HAP-1 (cell line): ENCODE results near the gene POLR3E.
A peak's percentile ranks its signal among the peaks of the same experiment; 100 is the strongest.

Experiments used
- DNase-seq, 2 experiments: peaks; one replicate each; pipeline ENCODE4 v3.0.0-alpha.2; 2016 to 2020; ENCODE audit warnings: low spot score in 2 of 2
- H3K27me3 ChIP-seq: fragments of 250-450 bp; sonication (Bioruptor Pico); 2 replicates; pipeline ENCODE4 v1.5.1; 2020; ENCODE audit warnings: low read depth, mild to moderate bottlenecking, moderate library complexity
- H3K36me3 ChIP-seq: fragments of 250-450 bp; sonication (Bioruptor Pico); replicated peaks from 2 replicates; pipeline ENCODE4 v1.5.1; 2020; ENCODE audit warnings: mild to moderate bottlenecking
- H3K4me1 ChIP-seq: fragments of 250-450 bp; sonication (Bioruptor Pico); 2 replicates; pipeline ENCODE4 v1.5.1; 2020; ENCODE audit warnings: mild to moderate bottlenecking
- H3K4me3 ChIP-seq: fragments of 250-450 bp; sonication (Bioruptor Pico); 2 replicates; pipeline ENCODE4 v1.5.1; 2020; ENCODE audit warnings: mild to moderate bottlenecking, moderate library complexity
- H3K9me3 ChIP-seq: fragments of 250-450 bp; sonication (Bioruptor Pico); 2 replicates; pipeline ENCODE4 v1.5.1; 2020; ENCODE audit warnings: mild to moderate bottlenecking, moderate library complexity
- in situ Hi-C: fragments of 300-500 bp; cut with MboI; formaldehyde crosslinking; loops from 3 replicates; pipeline ENCODE4 v1.14.3; 2020; ENCODE audit warnings: low sequenced_read_pairs, inconsistent platforms, mixed read lengths

POLR3E gene

GRCh38 chr16:22314661-22315626, 17.7 kb downstream of the POLR3E start:
- Histone ChIP-seq H3K4me1 (no peaks in the 10 kb centered on the region), H3K9me3 (no peaks in the 10 kb centered on the region), H3K4me3 (no peak overlapping the region), H3K36me3 (peaks cover 71% of the 10 kb centered on the region), H3K27me3 (no peaks in the 10 kb centered on the region)
- DNase-seq: peak in 1 of 2 experiments; percentile 6
- in situ Hi-C loops: loop anchor here (25.0 kb wide), 1 partner anchor 97 kb away; no protein-coding TSS in a partner anchor

GRCh38 chr16:22315979-22316378, 18.8 kb downstream of the POLR3E start:
- peaks cover 71% of the 10 kb centered on the region for H3K36me3 ChIP-seq
- no peaks in the 10 kb centered on the region for H3K9me3 ChIP-seq
- H3K4me3 ChIP-seq: no peak overlapping the region
- peak in 1 of 2 experiments; percentile 0 for DNase-seq
- H3K27me3 ChIP-seq: no peaks in the 10 kb centered on the region
- in situ Hi-C loops: loop anchor here (25.0 kb wide), 1 partner anchor 96 kb away; no protein-coding TSS in a partner anchor
- no peaks in the 10 kb centered on the region for H3K4me1 ChIP-seq

GRCh38 chr16:22316411-22316811, 19.2 kb downstream of the POLR3E start:
- Histone ChIP-seq H3K9me3 (no peaks in the 10 kb centered on the region), H3K4me1 (no peaks in the 10 kb centered on the region), H3K27me3 (no peaks in the 10 kb centered on the region), H3K4me3 (no peak overlapping the region), H3K36me3 (peaks cover 75% of the 10 kb centered on the region)
- peak in 1 of 2 experiments; percentile 7 for DNase-seq
- in situ Hi-C loops: loop anchor here (25.0 kb wide), 1 partner anchor 96 kb away; no protein-coding TSS in a partner anchor

- H3K36me3 ChIP-seq: peaks cover 75% of the 10 kb centered on the region
- no peaks in the 10 kb centered on the region for H3K9me3 ChIP-seq
- no peak overlapping the region for H3K4me3 ChIP-seq
- no peaks in the 10 kb centered on the region for H3K4me1 ChIP-seq
- in situ Hi-C loops: loop anchor here (25.0 kb wide), 1 partner anchor 95 kb away; no protein-coding TSS in a partner anchor
- no peaks in the 10 kb centered on the region for H3K27me3 ChIP-seq
- peak in 1 of 2 experiments; percentile 6 for DNase-seq
Measured at GRCh38 chr16:22317001-22317530, 19.9 kb downstream of the POLR3E start.

GRCh38 chr16:22317625-22318024, 20.4 kb downstream of the POLR3E start:
- H3K4me1 ChIP-seq: no peaks in the 10 kb centered on the region
- in situ Hi-C loops: loop anchor here (25.0 kb wide), 1 partner anchor 95 kb away; no protein-coding TSS in a partner anchor
- H3K27me3 ChIP-seq: no peaks in the 10 kb centered on the region
- H3K9me3 ChIP-seq: no peaks in the 10 kb centered on the region
- no peak overlapping the region for H3K4me3 ChIP-seq
- peaks cover 74% of the 10 kb centered on the region for H3K36me3 ChIP-seq
- no peak for DNase-seq

GRCh38 chr16:22318690-22319358, 21.6 kb downstream of the POLR3E start:
- H3K4me3 ChIP-seq: no peak overlapping the region
- H3K4me1 ChIP-seq: no peaks in the 10 kb centered on the region
- in situ Hi-C loops: loop anchor here (25.0 kb wide), 1 partner anchor 93 kb away; no protein-coding TSS in a partner anchor
- H3K36me3 ChIP-seq: peaks cover 71% of the 10 kb centered on the region
- DNase-seq: peak in 1 of 2 experiments; percentile 72
- no peaks in the 10 kb centered on the region for H3K27me3 ChIP-seq
- H3K9me3 ChIP-seq: no peaks in the 10 kb centered on the region

- peak in 1 of 2 experiments; percentile 1 for DNase-seq
- H3K4me3 ChIP-seq: no peak overlapping the region
- no peaks in the 10 kb centered on the region for H3K27me3 ChIP-seq
- no peaks in the 10 kb centered on the region for H3K9me3 ChIP-seq
- in situ Hi-C loops: loop anchor here (10.0 to 25.0 kb wide), 2 partner anchors 92 to 756 kb away; no protein-coding TSS in a partner anchor
- peaks cover 77% of the 10 kb centered on the region for H3K36me3 ChIP-seq
- no peaks in the 10 kb centered on the region for H3K4me1 ChIP-seq
Measured at GRCh38 chr16:22320572-22321339, 23.5 kb downstream of the POLR3E start.

- Histone ChIP-seq H3K4me3 (no peak overlapping the region), H3K36me3 (peaks cover 72% of the 10 kb centered on the region), H3K27me3 (no peaks in the 10 kb centered on the region), H3K9me3 (no peaks in the 10 kb centered on the region), H3K4me1 (no peaks in the 10 kb centered on the region)
- in situ Hi-C loops: loop anchor here (10.0 to 25.0 kb wide), 2 partner anchors 91 to 757 kb away; no protein-coding TSS in a partner anchor
- DNase-seq: peak; percentile 79
Measured at GRCh38 chr16:22321340-22322001, 24.3 kb downstream of the POLR3E start.

DNA sequence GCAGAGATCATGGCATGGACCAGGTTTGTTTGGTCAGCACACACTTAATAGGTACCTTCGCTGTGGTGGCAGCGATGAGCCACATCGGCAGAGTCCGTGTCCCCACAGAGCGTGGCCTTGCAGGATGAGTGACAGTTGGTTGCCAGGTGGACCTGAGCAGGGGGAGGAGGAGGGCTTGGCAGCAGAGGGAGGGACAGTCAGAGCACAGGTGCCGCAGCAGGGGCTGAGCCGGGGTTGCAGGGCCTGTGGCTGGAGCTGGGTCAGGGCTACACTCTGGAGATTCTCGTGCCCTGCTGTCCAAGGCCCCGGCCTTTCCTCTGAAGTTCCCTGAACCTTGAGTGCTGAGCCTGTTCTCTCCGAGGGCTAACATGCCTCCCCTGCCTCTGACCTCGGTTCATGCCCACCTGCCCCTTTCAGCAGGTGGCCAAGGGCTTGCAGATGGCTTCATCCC, 24.8 kb downstream of the POLR3E start:
- Histone ChIP-seq H3K4me1 (no peaks in the 10 kb centered on the region), H3K9me3 (no peaks in the 10 kb centered on the region), H3K27me3 (no peaks in the 10 kb centered on the region), H3K36me3 (peaks cover 73% of the 10 kb centered on the region), H3K4me3 (no peak overlapping the region)
- in situ Hi-C loops: loop anchor here (10.0 to 25.0 kb wide), 2 partner anchors 90 to 757 kb away; no protein-coding TSS in a partner anchor
- DNase-seq: no peak

DNA sequence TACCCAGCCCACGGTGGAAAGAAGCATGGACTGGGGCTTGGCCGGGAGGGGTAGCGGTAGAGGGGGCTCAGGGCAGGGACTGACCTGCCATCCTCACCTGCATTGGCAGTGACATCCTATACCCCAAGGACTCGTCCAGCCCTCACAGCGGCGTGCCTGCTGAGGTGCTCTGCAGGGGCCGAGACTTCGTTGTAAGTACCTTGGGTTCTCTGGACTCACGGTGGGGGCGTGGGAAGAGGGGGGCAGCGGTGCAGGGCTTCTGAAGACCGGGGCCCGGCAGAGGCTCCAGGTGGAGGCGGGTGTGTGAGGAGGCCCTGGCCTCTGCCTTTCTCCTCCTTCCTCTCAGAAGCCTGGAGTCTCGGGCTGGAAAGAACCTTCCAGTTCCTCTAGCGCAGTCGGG, 25.5 kb downstream of the POLR3E start:
- in situ Hi-C loops: loop anchor here (10.0 to 25.0 kb wide), 2 partner anchors 90 to 758 kb away; no protein-coding TSS in a partner anchor
- Histone ChIP-seq H3K4me3 (no peak overlapping the region), H3K9me3 (no peaks in the 10 kb centered on the region), H3K4me1 (no peaks in the 10 kb centered on the region), H3K36me3 (peaks cover 78% of the 10 kb centered on the region), H3K27me3 (no peaks in the 10 kb centered on the region)
- no peak for DNase-seq

DNA sequence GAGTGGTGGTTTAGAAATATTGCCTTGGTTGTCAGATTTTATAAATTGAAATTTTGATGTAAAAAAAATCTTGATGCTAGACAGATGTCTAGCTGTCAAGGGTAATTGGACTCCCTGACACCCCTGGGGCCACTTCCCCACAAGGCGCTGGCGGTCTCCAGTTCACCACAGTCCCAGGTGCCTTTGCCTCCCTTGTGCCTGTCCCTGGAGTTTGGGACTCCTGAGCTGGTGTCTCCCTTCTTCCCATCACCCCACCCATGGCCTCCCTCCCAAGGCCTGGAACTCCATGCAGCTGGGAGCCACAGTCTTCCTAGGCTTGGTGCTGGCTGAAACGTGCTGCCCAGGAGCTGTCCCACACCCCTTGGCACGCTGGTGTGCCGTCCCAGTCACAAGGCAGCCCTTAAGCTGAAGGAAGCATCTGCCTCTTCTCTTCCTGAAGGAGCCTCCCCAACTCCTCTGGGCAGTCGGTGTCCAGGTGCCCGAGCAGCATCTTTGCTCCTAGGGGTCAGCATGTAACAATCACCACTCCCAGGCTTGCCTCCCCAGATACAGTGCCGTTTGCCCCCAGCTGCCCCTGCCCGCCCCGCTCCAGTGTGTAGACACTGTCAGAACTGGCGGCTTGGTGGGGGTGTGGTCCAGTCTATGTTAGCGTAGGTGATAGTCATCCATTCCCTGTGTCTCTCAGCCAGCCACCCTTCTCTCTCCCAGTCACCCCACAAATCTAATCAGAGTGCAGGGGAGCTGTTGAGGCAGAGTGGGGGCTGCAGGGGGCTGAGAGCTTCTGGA, 26.2 kb downstream of the POLR3E start:
- no peak overlapping the region for H3K4me3 ChIP-seq
- in situ Hi-C loops: loop anchor here (10.0 to 25.0 kb wide), 2 partner anchors 89 to 759 kb away; no protein-coding TSS in a partner anchor
- no peaks in the 10 kb centered on the region for H3K27me3 ChIP-seq
- no peaks in the 10 kb centered on the region for H3K9me3 ChIP-seq
- no peaks in the 10 kb centered on the region for H3K4me1 ChIP-seq
- peaks cover 79% of the 10 kb centered on the region for H3K36me3 ChIP-seq
- DNase-seq: no peak
